Measurements from ENCODE around the gene DAAM2.

The DAAM2 gene

GRCh38 chr6:39849228-39849627 is 57.1 kb downstream of the DAAM2 start:
- no peak for DNase-seq (ENCODE audit: low read depth)

- no peak for DNase-seq (ENCODE audit: low read depth)
These were observed 57.6 kb downstream of the DAAM2 start for GRCh38 chr6:39849764-39850163.

- no peak for DNase-seq (ENCODE audit: low read depth)
These were observed 58.6 kb downstream of the DAAM2 start for GRCh38 chr6:39850736-39851297.

- no peak for DNase-seq (ENCODE audit: low read depth)
These were observed 59.2 kb downstream of the DAAM2 start for GRCh38 chr6:39851331-39851730.

- DNase-seq (ENCODE audit: low read depth), result no peak
These were observed 60.1 kb downstream of the DAAM2 start for GRCh38 chr6:39852324-39852723.

- DNase-seq (ENCODE audit: low read depth), result no peak
These were observed 61.4 kb downstream of the DAAM2 start for GRCh38 chr6:39853604-39854003.

- no peak for DNase-seq (ENCODE audit: low read depth)
These were observed 63.3 kb downstream of the DAAM2 start for GRCh38 chr6:39855356-39855995.

GRCh38 chr6:39859025-39859424 is 66.8 kb downstream of the DAAM2 start:
- DNase-seq (ENCODE audit: low read depth), result no peak

- no peak for DNase-seq (ENCODE audit: low read depth)
These were observed 69.5 kb downstream of the DAAM2 start for GRCh38 chr6:39861663-39862062.

- peak; percentile 40 for DNase-seq (ENCODE audit: low read depth)
These were observed 73.1 kb downstream of the DAAM2 start for GRCh38 chr6:39865011-39865888.

GRCh38 chr6:39867592-39867991 is 75.4 kb downstream of the DAAM2 start:
- no peak for DNase-seq (ENCODE audit: low read depth)

- DNase-seq (ENCODE audit: low read depth), result no peak
These were observed 78.8 kb downstream of the DAAM2 start for GRCh38 chr6:39870950-39871349.

GRCh38 chr6:39873439-39873838 is 81.3 kb downstream of the DAAM2 start:
- DNase-seq (ENCODE audit: low read depth), result no peak

- DNase-seq (ENCODE audit: low read depth), result no peak
These were observed 83.9 kb downstream of the DAAM2 start for GRCh38 chr6:39876111-39876510.

- DNase-seq (ENCODE audit: low read depth), result no peak
These were observed 84.7 kb downstream of the DAAM2 start for GRCh38 chr6:39876826-39877225.

- no peak for DNase-seq (ENCODE audit: low read depth)
These were observed 87.4 kb downstream of the DAAM2 start for GRCh38 chr6:39879535-39879934.

- DNase-seq (ENCODE audit: low read depth), result no peak
These were observed 88.4 kb downstream of the DAAM2 start for GRCh38 chr6:39880594-39880993.

- peak; percentile 70 for DNase-seq (ENCODE audit: low read depth)
These were observed 89.8 kb downstream of the DAAM2 start for GRCh38 chr6:39881851-39882530.

GRCh38 chr6:39882531-39882899 is 90.3 kb downstream of the DAAM2 start:
- DNase-seq (ENCODE audit: low read depth), result peak; percentile 78

- no peak for DNase-seq (ENCODE audit: low read depth)
These were observed 92.5 kb downstream of the DAAM2 start for GRCh38 chr6:39884696-39885095.

- DNase-seq (ENCODE audit: low read depth), result no peak
These were observed 93.5 kb downstream of the DAAM2 start for GRCh38 chr6:39885691-39886090.

GRCh38 chr6:39886871-39887270 is 94.7 kb downstream of the DAAM2 start:
- no peak for DNase-seq (ENCODE audit: low read depth)
